Activated CD4-positive, alpha-beta T cell treated with anti-CD3 and anti-CD28 coated beads, Interleukin-2, amount 10 ng/mL, durations not matched to agents 7 days and 5 days (primary cell): ENCODE measurements around the gene PCDHGA4. TPM values are rescaled to one million over a fixed set of nuclear protein-coding genes. Genes with fewer than 3 reads are reported as not detected.
A peak's percentile ranks its signal among the peaks of the same experiment; 100 is the strongest.
"Not testable (repeated sequence)": the region's sequence is repeated elsewhere in the genome, so short reads cannot be mapped to it uniquely, and the experiment has no call there.

Experiments
- CTCF ChIA-PET: fragments of 350-600 bp; sonication (Branson Sonifier 250); formaldehyde crosslinking; loops from one replicate; lab custom pipeline; 2021; ENCODE audit warnings: antibody characterized with exemption; lab: Charles Lee
- POLR2A ChIA-PET: fragments of 350-600 bp; sonication (Branson Sonifier 250); formaldehyde crosslinking; loops from one replicate; lab custom pipeline; 2021; ENCODE audit warnings: antibody characterized with exemption; lab: Charles Lee
- DNase-seq: peaks from one replicate; pipeline ENCODE4 v3.0.0-alpha.2; 2020
- H3K27ac Mint-ChIP-seq: one replicate; pipeline ENCODE4 v1.8.0; 2021; ENCODE audit warnings: mild to moderate bottlenecking, moderate library complexity, mixed read lengths
- H3K27me3 Mint-ChIP-seq: one replicate; pipeline ENCODE4 v1.8.0; 2021; ENCODE audit warnings: mixed read lengths
- H3K36me3 Mint-ChIP-seq: one replicate; pipeline ENCODE4 v1.8.0; 2021; ENCODE audit warnings: low read depth, mixed read lengths
- H3K4me1 Mint-ChIP-seq: one replicate; pipeline ENCODE4 v1.8.0; 2021; ENCODE audit warnings: mixed read lengths
- H3K4me3 Mint-ChIP-seq: one replicate; pipeline ENCODE4 v1.8.0; 2021; ENCODE audit warnings: mild to moderate bottlenecking, moderate library complexity, mixed read lengths
- H3K9me3 Mint-ChIP-seq: one replicate; pipeline ENCODE4 v1.8.0; 2021; ENCODE audit warnings: mixed read lengths
- total RNA-seq, 2 experiments: library from RNA; stranded (reverse); gene quantifications; one replicate each; pipeline ENCODE4 v1.2.3, GENCODE V29; 2021

The PCDHGA4 gene
- total RNA-seq, 2 experiments from 2014 or later, result not detected

DNA sequence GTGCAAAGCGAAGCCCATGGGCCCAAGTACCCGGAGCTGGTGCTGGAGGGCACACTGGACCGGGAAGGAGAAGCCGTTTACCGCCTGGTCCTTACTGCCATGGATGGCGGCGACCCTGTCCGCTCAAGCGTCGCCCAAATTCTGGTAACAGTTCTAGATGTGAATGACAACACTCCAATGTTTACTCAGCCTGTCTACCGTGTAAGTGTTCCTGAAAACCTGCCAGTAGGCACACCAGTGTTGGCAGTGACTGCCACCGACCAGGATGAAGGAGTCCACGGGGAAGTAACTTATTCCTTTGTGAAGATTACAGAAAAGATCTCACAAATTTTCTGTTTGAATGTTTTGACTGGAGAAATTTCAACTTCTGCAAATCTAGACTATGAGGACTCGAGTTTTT lies 19.8 kb downstream of the PCDHGA4 start:
- Mint-ChIP-seq H3K36me3 (no peaks in the 10 kb centered on the region), H3K27ac (no peak overlapping the region), H3K27me3 (peaks cover 32% of the 10 kb centered on the region), H3K4me1 (peaks cover 4% of the 10 kb centered on the region), H3K9me3 (peaks cover 33% of the 10 kb centered on the region), H3K4me3 (no peak overlapping the region)
- DNase-seq, result no peak
- POLR2A ChIA-PET, result no interaction called here
- CTCF ChIA-PET, result interaction anchor here (0.5 to 1.7 kb wide), 6 partner anchors 10 to 1018 kb away, joined by 3 to 6 read pairs (median 4); partner anchors contain the start of genes PCDHGA11, PCDHGA5 and PCDHGB5

GRCh38 chr5:141375444-141376155 lies 20.8 kb downstream of the PCDHGA4 start:
- DNase-seq, H3K36me3 Mint-ChIP-seq, H3K4me3 Mint-ChIP-seq, POLR2A ChIA-PET, H3K27ac Mint-ChIP-seq, H3K4me1 Mint-ChIP-seq: not testable (repeated sequence)
- CTCF ChIA-PET, result interaction anchor here (0.9 to 1.7 kb wide), 2 partner anchors 22 to 45 kb away, joined by 4 read pairs; partner anchors contain the start of genes PCDHGA11 and PCDHGB5
- Mint-ChIP-seq H3K9me3 (peaks cover 28% of the 10 kb centered on the region), H3K27me3 (peaks cover 24% of the 10 kb centered on the region)

- Mint-ChIP-seq H3K9me3 (peaks cover 12% of the 10 kb centered on the region), H3K4me3 (peak within 1 kb of the TSS; percentile 34), H3K27ac (peak within 1 kb of the TSS; percentile 62), H3K4me1 (no peaks in the 10 kb centered on the region), H3K27me3 (peaks cover 38% of the 10 kb centered on the region), H3K36me3 (no peaks in the 10 kb centered on the region)
- no peak for DNase-seq
- ChIA-PET POLR2A (no interaction called here), CTCF (interaction anchor here (0.8 to 1.1 kb wide), 2 partner anchors 12 to 48 kb away, joined by 3 to 5 read pairs; partner anchors contain the start of genes PCDHGA12 and PCDHGB3)
These were observed 27.9 kb downstream of the PCDHGA4 start, which contains the start of gene PCDHGA7 for GRCh38 chr5:141382469-141383294. Gene PCDHGA7 (plus strand): TSS chr5:141382742. CDS start chr5:141382900, 158 bp downstream.

DNA sequence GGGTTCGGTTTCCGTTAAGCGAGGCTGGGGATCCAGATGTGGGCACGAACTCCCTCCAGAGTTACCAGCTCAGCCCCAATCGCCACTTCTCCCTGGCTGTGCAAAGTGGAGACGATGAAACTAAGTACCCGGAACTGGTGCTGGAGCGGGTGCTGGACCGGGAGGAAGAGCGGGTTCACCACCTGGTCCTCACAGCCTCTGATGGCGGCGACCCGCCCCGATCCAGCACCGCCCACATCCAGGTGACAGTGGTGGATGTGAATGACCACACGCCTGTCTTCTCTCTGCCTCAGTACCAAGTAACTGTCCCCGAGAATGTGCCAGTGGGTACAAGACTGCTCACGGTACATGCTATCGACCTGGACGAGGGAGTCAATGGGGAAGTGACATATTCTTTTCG lies 28.5 kb downstream of the PCDHGA4 start:
- Mint-ChIP-seq H3K4me3 (no peak overlapping the region), H3K27me3 (peaks cover 41% of the 10 kb centered on the region), H3K4me1 (no peaks in the 10 kb centered on the region), H3K27ac (no peak overlapping the region), H3K9me3 (peaks cover 14% of the 10 kb centered on the region), H3K36me3 (no peaks in the 10 kb centered on the region)
- ChIA-PET CTCF (interaction anchor here (0.8 to 1.1 kb wide), 2 partner anchors 13 to 47 kb away, joined by 3 to 5 read pairs; partner anchors contain the start of genes PCDHGA12 and PCDHGB3), POLR2A (no interaction called here)
- DNase-seq, result no peak

DNA sequence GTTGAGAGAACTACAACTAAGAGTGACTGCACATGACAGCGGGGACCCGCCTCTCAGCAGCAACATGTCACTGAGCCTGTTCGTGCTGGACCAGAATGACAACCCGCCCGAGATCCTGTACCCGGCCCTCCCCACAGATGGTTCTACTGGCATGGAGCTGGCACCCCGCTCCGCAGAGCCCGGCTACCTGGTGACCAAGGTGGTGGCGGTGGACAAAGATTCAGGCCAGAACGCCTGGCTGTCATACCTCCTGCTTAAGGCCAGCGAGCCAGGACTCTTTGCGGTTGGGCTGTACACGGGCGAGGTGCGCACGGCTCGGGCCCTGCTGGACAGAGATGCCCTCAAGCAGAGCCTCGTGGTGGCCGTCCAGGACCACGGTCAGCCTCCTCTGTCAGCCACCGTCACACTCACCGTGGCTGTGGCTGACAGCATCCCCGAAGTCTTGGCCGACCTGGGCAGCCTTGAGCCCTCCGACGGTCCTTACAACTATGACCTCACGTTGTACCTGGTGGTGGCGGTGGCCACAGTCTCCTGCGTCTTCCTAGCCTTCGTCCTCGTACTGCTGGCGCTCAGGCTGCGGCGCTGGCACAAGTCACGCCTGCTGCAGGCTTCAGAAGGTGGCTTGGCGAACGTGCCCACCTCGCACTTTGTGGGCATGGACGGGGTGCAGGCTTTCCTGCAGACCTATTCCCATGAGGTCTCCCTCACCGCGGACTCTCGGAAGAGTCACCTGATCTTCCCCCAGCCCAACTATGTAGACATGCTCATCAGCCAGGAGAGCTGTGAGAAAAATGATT lies 29.8 kb downstream of the PCDHGA4 start:
- H3K9me3 Mint-ChIP-seq, result peaks cover 21% of the 10 kb centered on the region
- no peak overlapping the region for H3K27ac Mint-ChIP-seq
- no peak overlapping the region for H3K4me3 Mint-ChIP-seq
- ChIA-PET POLR2A (no interaction called here), CTCF (no interaction called here)
- no peaks in the 10 kb centered on the region for H3K4me1 Mint-ChIP-seq
- no peaks in the 10 kb centered on the region for H3K36me3 Mint-ChIP-seq
- DNase-seq, result no peak
- peaks cover 47% of the 10 kb centered on the region for H3K27me3 Mint-ChIP-seq

GRCh38 chr5:141387557-141388311 lies 32.9 kb downstream of the PCDHGA4 start, which contains the start of gene PCDHGB4:
Gene PCDHGB4 (plus strand): TSS chr5:141387698. CDS start chr5:141387885, 187 bp downstream.
- Mint-ChIP-seq H3K9me3 (peaks cover 28% of the 10 kb centered on the region), H3K27me3 (peaks cover 50% of the 10 kb centered on the region)
- H3K36me3 Mint-ChIP-seq, H3K4me3 Mint-ChIP-seq, DNase-seq, POLR2A ChIA-PET, H3K4me1 Mint-ChIP-seq, H3K27ac Mint-ChIP-seq: not testable (repeated sequence)
- CTCF ChIA-PET, result interaction anchor here (0.8 to 1.7 kb wide), 3 partner anchors 16 to 57 kb away, joined by 3 to 5 read pairs (median 5); partner anchors contain the start of genes PCDHGA1 and PCDHGB3

- peaks cover 2% of the 10 kb centered on the region for H3K36me3 Mint-ChIP-seq
- no peak overlapping the region for H3K27ac Mint-ChIP-seq
- H3K4me3 Mint-ChIP-seq, result no peak overlapping the region
- no peaks in the 10 kb centered on the region for H3K4me1 Mint-ChIP-seq
- ChIA-PET POLR2A (no interaction called here), CTCF (interaction anchor here (1.7 kb wide), 1 partner anchor 19 kb away, joined by 5 read pairs; the partner anchor contains the start of gene PCDHGB3)
- DNase-seq, result no peak
- H3K27me3 Mint-ChIP-seq, result peaks cover 45% of the 10 kb centered on the region
- peaks cover 27% of the 10 kb centered on the region for H3K9me3 Mint-ChIP-seq
These were observed 33.8 kb downstream of the PCDHGA4 start for GRCh38 chr5:141388661-141389060.

DNA sequence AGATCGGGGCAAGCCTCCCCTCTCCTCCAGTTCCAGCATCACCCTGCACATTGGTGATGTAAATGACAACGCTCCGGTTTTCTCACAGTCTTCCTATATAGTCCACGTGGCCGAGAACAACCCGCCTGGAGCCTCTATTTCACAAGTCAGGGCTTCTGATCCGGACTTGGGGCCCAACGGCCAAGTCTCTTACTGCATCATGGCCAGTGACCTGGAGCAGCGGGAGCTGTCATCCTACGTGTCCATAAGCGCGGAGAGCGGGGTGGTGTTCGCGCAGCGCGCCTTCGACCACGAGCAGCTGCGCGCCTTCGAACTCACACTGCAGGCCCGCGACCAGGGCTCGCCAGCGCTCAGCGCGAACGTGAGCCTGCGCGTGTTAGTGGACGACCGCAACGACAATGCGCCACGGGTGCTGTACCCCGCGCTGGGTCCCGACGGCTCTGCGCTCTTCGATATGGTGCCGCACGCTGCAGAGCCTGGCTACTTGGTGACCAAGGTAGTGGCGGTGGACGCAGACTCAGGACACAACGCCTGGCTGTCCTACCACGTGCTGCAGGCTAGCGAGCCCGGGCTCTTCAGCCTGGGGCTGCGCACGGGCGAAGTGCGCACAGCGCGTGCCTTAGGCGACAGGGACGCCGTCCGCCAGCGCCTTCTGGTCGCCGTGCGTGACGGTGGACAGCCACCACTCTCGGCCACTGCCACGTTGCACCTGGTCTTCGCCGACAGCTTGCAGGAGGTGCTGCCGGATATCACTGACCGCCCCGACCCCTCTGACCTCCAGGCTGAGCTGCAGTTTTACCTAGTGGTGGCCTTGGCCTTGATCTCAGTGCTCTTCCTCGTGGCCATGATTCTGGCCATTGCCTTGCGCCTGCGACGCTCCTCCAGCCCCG lies 34.6 kb downstream of the PCDHGA4 start:
- POLR2A ChIA-PET, result no interaction called here
- H3K4me3 Mint-ChIP-seq, result no peak overlapping the region
- CTCF ChIA-PET, result interaction anchor here (1.2 to 1.7 kb wide), 3 partner anchors 19 to 175 kb away, joined by 3 to 5 read pairs (median 3); partner anchors contain the start of genes PCDHGB2 and PCDHGB3
- DNase-seq, result no peak
- no peak overlapping the region for H3K27ac Mint-ChIP-seq
- no peaks in the 10 kb centered on the region for H3K4me1 Mint-ChIP-seq
- peaks cover 26% of the 10 kb centered on the region for H3K9me3 Mint-ChIP-seq
- H3K27me3 Mint-ChIP-seq, result peaks cover 49% of the 10 kb centered on the region
- peaks cover 2% of the 10 kb centered on the region for H3K36me3 Mint-ChIP-seq

GRCh38 chr5:141392429-141393198 lies 37.8 kb downstream of the PCDHGA4 start, which contains the start of gene PCDHGA8:
Gene PCDHGA8 (plus strand): TSS chr5:141392633. CDS start chr5:141392814, 181 bp downstream.
- H3K9me3 Mint-ChIP-seq, result peaks cover 32% of the 10 kb centered on the region
- POLR2A ChIA-PET, result no interaction called here
- no peak within 1 kb of the TSS for H3K27ac Mint-ChIP-seq
- CTCF ChIA-PET, result interaction anchor here (0.9 to 1.2 kb wide), 2 partner anchors 12 to 54 kb away, joined by 3 read pairs; partner anchors contain the start of gene PCDHGA2
- H3K4me1 Mint-ChIP-seq, result no peaks in the 10 kb centered on the region
- peaks cover 46% of the 10 kb centered on the region for H3K27me3 Mint-ChIP-seq
- no peak within 1 kb of the TSS for H3K4me3 Mint-ChIP-seq
- no peak for DNase-seq
- peaks cover 2% of the 10 kb centered on the region for H3K36me3 Mint-ChIP-seq

DNA sequence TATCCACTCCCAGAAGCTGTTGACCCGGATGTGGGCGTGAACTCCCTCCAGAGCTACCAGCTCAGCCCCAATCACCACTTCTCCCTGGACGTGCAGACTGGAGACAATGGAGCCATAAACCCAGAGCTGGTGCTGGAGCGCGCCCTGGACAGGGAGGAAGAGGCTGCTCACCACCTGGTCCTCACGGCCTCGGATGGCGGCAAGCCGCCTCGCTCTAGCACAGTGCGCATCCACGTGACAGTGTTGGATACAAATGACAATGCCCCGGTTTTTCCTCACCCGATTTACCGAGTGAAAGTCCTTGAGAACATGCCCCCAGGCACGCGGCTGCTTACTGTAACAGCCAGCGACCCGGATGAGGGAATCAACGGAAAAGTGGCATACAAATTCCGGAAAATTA lies 38.4 kb downstream of the PCDHGA4 start:
- H3K9me3 Mint-ChIP-seq, result peaks cover 31% of the 10 kb centered on the region
- ChIA-PET CTCF (interaction anchor here (0.9 kb wide), 1 partner anchor 13 kb away, joined by 3 read pairs; no protein-coding TSS in a partner anchor), POLR2A (no interaction called here)
- DNase-seq, result no peak
- H3K36me3 Mint-ChIP-seq, result peaks cover 2% of the 10 kb centered on the region
- no peak overlapping the region for H3K4me3 Mint-ChIP-seq
- H3K27me3 Mint-ChIP-seq, result peaks cover 44% of the 10 kb centered on the region
- no peaks in the 10 kb centered on the region for H3K4me1 Mint-ChIP-seq
- no peak overlapping the region for H3K27ac Mint-ChIP-seq
